HG03097 (cell line): ENCODE data around the gene TMEM38A.

Source experiments
- ATAC-seq: cut with Tn5 transposase; IDR thresholded peaks from one replicate; pipeline ENCODE4 v1.9.1; 2021; ENCODE audit not compliant: unreplicated experiment, low FRiP score

TMEM38A gene

GRCh38 chr19:16660763-16661479 is at the start of gene TMEM38A:
TMEM38A (plus strand) TSS chr19:16661139; CDS start chr19:16661218, 79 bp downstream.
- ATAC-seq = no peak

- ATAC-seq = no peak
These were observed 48.3 kb upstream of the TMEM38A start for GRCh38 chr19:16612636-16613035.

- no peak for ATAC-seq
These were observed 47.1 kb upstream of the TMEM38A start for GRCh38 chr19:16613841-16614240.

- ATAC-seq = no peak
These were observed 46.0 kb upstream of the TMEM38A start for GRCh38 chr19:16614941-16615340.

- ATAC-seq = no peak
These were observed 45.1 kb upstream of the TMEM38A start for GRCh38 chr19:16615808-16616207.

- ATAC-seq = no peak
These were observed 42.7 kb upstream of the TMEM38A start for GRCh38 chr19:16618248-16618647.

- ATAC-seq = no peak
These were observed 41.5 kb upstream of the TMEM38A start for GRCh38 chr19:16619457-16619856.

- no peak for ATAC-seq
These were observed 40.9 kb upstream of the TMEM38A start for GRCh38 chr19:16620018-16620417.

GRCh38 chr19:16620584-16620983 is 40.4 kb upstream of the TMEM38A start:
- ATAC-seq = no peak

- no peak for ATAC-seq
These were observed 39.7 kb upstream of the TMEM38A start for GRCh38 chr19:16621165-16621800.

GRCh38 chr19:16623066-16623465 is 37.9 kb upstream of the TMEM38A start:
- ATAC-seq = no peak

GRCh38 chr19:16623576-16623975 is 37.4 kb upstream of the TMEM38A start:
- no peak for ATAC-seq

- no peak for ATAC-seq
These were observed 36.7 kb upstream of the TMEM38A start for GRCh38 chr19:16624236-16624635.

GRCh38 chr19:16625163-16625958 is 35.6 kb upstream of the TMEM38A start:
- ATAC-seq = no peak

- no peak for ATAC-seq
These were observed 34.1 kb upstream of the TMEM38A start for GRCh38 chr19:16626796-16627192.

GRCh38 chr19:16627193-16627927 is 33.6 kb upstream of the TMEM38A start:
- ATAC-seq = no peak

- no peak for ATAC-seq
These were observed 33.1 kb upstream of the TMEM38A start for GRCh38 chr19:16627928-16628182.

GRCh38 chr19:16628183-16628983 is 32.6 kb upstream of the TMEM38A start, which contains the start of gene MED26:
MED26 (minus strand) TSS chr19:16628204; CDS start chr19:16627943, 261 bp downstream.
- peak; percentile 83 for ATAC-seq

- no peak for ATAC-seq
These were observed 31.8 kb upstream of the TMEM38A start for GRCh38 chr19:16628984-16629691.

- ATAC-seq = no peak
These were observed 29.5 kb upstream of the TMEM38A start for GRCh38 chr19:16631465-16631864.
